ENCODE measurements around the gene KCND2. TPM values are rescaled to one million over a fixed set of nuclear protein-coding genes. Genes with fewer than 3 reads are reported as not detected.

KCND2 gene
- total RNA-seq, 1 experiment from 2014 or later, result not detected

DNA sequence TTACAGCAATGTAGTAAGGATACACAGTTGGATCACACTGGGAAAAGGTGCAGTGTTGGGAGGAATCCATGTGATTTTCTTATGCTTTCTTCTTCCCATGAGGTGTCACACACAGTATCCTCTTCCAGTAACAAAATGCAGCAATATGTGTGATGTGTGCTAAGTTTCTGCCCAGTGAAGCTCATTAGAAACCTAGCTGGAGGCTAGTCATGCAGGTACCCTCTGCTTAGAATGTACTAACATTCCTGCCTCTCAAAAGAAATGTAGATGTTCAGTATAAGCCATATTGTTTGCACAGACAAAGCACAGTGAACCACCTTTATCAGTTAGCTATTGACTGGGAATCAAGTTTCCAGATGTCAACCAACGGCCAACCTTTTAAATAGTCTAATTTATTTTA, 12.9 kb upstream of the KCND2 start:
- in situ Hi-C loops (cut with HindIII; ENCODE audit: low pct_unique_long_range_greater_than_20kb, low sequenced_read_pairs) (no loop called here), intact Hi-C loops (cut with micrococcal nuclease; ENCODE audit: unreplicated experiment) (no loop called here)
- H3K27ac ChIP-seq (ENCODE audit: low read length), result no peak overlapping the region
- BruUV-seq (replicated peaks), result no TSS peak
- H3K9me3 ChIP-seq (ENCODE audit: control insufficient read depth, insufficient read depth, low read depth, low read length), result no peaks in the 10 kb centered on the region
- ChIA-PET CTCF (no interaction called here), POLR2A (no interaction called here)
- DNase-seq (ENCODE audit: low read depth, low spot score), result no peak
- no peaks in the 10 kb centered on the region for H3K27me3 ChIP-seq (ENCODE audit: control insufficient read depth, insufficient read depth, low read length)
- ATAC-seq, result no peak
- TF ChIP-seq, protein P1, sequence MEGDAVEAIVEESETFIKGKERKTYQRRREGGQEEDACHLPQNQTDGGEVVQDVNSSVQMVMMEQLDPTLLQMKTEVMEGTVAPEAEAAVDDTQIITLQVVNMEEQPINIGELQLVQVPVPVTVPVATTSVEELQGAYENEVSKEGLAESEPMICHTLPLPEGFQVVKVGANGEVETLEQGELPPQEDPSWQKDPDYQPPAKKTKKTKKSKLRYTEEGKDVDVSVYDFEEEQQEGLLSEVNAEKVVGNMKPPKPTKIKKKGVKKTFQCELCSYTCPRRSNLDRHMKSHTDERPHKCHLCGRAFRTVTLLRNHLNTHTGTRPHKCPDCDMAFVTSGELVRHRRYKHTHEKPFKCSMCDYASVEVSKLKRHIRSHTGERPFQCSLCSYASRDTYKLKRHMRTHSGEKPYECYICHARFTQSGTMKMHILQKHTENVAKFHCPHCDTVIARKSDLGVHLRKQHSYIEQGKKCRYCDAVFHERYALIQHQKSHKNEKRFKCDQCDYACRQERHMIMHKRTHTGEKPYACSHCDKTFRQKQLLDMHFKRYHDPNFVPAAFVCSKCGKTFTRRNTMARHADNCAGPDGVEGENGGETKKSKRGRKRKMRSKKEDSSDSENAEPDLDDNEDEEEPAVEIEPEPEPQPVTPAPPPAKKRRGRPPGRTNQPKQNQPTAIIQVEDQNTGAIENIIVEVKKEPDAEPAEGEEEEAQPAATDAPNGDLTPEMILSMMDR (IDR thresholded peaks at IDR 0.05), result no peak
- TF ChIP-seq SIN3A (IDR thresholded peaks at IDR 0.05; ENCODE audit: borderline replicate concordance, insufficient read depth, low read depth, low read length) (no peak), TCF7L2 (IDR thresholded peaks at IDR 0.05; ENCODE audit: low read depth, low read length) (no peak), POLR2AphosphoS5 (IDR thresholded peaks at IDR 0.05; ENCODE audit: low read depth, low read length) (no peak)
- TF ChIP-seq, protein P2, sequence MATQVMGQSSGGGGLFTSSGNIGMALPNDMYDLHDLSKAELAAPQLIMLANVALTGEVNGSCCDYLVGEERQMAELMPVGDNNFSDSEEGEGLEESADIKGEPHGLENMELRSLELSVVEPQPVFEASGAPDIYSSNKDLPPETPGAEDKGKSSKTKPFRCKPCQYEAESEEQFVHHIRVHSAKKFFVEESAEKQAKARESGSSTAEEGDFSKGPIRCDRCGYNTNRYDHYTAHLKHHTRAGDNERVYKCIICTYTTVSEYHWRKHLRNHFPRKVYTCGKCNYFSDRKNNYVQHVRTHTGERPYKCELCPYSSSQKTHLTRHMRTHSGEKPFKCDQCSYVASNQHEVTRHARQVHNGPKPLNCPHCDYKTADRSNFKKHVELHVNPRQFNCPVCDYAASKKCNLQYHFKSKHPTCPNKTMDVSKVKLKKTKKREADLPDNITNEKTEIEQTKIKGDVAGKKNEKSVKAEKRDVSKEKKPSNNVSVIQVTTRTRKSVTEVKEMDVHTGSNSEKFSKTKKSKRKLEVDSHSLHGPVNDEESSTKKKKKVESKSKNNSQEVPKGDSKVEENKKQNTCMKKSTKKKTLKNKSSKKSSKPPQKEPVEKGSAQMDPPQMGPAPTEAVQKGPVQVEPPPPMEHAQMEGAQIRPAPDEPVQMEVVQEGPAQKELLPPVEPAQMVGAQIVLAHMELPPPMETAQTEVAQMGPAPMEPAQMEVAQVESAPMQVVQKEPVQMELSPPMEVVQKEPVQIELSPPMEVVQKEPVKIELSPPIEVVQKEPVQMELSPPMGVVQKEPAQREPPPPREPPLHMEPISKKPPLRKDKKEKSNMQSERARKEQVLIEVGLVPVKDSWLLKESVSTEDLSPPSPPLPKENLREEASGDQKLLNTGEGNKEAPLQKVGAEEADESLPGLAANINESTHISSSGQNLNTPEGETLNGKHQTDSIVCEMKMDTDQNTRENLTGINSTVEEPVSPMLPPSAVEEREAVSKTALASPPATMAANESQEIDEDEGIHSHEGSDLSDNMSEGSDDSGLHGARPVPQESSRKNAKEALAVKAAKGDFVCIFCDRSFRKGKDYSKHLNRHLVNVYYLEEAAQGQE (IDR thresholded peaks at IDR 0.05; ENCODE audit: insufficient read depth in 1 of 2, low read depth in 2 of 2, low read length in 1 of 2), result no peak
- H3K4me3 ChIP-seq (ENCODE audit: low read depth in 2 of 2, low read length in 2 of 2), result no peak overlapping the region
- H3K36me3 ChIP-seq (ENCODE audit: control insufficient read depth, insufficient read depth, low read length), result no peaks in the 10 kb centered on the region
- H3K4me1 ChIP-seq (ENCODE audit: control insufficient read depth, insufficient read depth, low read length), result no peaks in the 10 kb centered on the region

GRCh38 chr7:120272261-120272660, 714 bp upstream of the KCND2 start:
- no peaks in the 10 kb centered on the region for H3K27me3 ChIP-seq (ENCODE audit: control insufficient read depth, insufficient read depth, low read length)
- TF ChIP-seq, protein P1 (IDR thresholded peaks at IDR 0.05), result peak; percentile 85
- TF ChIP-seq SIN3A (IDR thresholded peaks at IDR 0.05; ENCODE audit: borderline replicate concordance, insufficient read depth, low read depth, low read length), result no peak
- CTCF ChIA-PET, result no interaction called here
- H3K4me3 ChIP-seq (ENCODE audit: low read depth in 2 of 2, low read length in 2 of 2), result peak overlapping the region; percentile 33 to 40
- no peak for DNase-seq (ENCODE audit: low read depth, low spot score)
- intact Hi-C loops (cut with micrococcal nuclease; ENCODE audit: unreplicated experiment) (loop anchor here (2.0 to 5.0 kb wide), 2 partner anchors 337 to 1000 kb away; no protein-coding TSS in a partner anchor), in situ Hi-C loops (cut with HindIII; ENCODE audit: low pct_unique_long_range_greater_than_20kb, low sequenced_read_pairs) (no loop called here)
- no TSS peak for BruUV-seq (replicated peaks)
- no peak overlapping the region for H3K27ac ChIP-seq (ENCODE audit: low read length)
- POLR2A ChIA-PET, result no interaction called here
- no peaks in the 10 kb centered on the region for H3K36me3 ChIP-seq (ENCODE audit: control insufficient read depth, insufficient read depth, low read length)
- no peaks in the 10 kb centered on the region; the same call in 1 of the 2 replicates for H3K4me1 ChIP-seq (ENCODE audit: control insufficient read depth, insufficient read depth, low read length)
- peak; percentile 88 for ATAC-seq
- H3K9me3 ChIP-seq (ENCODE audit: control insufficient read depth, insufficient read depth, low read depth, low read length), result no peaks in the 10 kb centered on the region

All from Panc1 (cell line).